Activated CD4-positive, CD25-positive, alpha-beta regulatory T cell (primary cell): ENCODE measurements around the gene TBC1D30.
"Not testable (repeated sequence)": the region's sequence is repeated elsewhere in the genome, so short reads cannot be mapped to it uniquely, and the experiment has no call there.

ENCODE experiments used
- DNase-seq, 4 experiments: peaks; one replicate each; lab custom pipeline; 2025; lab: John Stamatoyannopoulos, UW

TBC1D30 gene, protein sequence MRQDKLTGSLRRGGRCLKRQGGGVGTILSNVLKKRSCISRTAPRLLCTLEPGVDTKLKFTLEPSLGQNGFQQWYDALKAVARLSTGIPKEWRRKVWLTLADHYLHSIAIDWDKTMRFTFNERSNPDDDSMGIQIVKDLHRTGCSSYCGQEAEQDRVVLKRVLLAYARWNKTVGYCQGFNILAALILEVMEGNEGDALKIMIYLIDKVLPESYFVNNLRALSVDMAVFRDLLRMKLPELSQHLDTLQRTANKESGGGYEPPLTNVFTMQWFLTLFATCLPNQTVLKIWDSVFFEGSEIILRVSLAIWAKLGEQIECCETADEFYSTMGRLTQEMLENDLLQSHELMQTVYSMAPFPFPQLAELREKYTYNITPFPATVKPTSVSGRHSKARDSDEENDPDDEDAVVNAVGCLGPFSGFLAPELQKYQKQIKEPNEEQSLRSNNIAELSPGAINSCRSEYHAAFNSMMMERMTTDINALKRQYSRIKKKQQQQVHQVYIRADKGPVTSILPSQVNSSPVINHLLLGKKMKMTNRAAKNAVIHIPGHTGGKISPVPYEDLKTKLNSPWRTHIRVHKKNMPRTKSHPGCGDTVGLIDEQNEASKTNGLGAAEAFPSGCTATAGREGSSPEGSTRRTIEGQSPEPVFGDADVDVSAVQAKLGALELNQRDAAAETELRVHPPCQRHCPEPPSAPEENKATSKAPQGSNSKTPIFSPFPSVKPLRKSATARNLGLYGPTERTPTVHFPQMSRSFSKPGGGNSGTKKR

DNA sequence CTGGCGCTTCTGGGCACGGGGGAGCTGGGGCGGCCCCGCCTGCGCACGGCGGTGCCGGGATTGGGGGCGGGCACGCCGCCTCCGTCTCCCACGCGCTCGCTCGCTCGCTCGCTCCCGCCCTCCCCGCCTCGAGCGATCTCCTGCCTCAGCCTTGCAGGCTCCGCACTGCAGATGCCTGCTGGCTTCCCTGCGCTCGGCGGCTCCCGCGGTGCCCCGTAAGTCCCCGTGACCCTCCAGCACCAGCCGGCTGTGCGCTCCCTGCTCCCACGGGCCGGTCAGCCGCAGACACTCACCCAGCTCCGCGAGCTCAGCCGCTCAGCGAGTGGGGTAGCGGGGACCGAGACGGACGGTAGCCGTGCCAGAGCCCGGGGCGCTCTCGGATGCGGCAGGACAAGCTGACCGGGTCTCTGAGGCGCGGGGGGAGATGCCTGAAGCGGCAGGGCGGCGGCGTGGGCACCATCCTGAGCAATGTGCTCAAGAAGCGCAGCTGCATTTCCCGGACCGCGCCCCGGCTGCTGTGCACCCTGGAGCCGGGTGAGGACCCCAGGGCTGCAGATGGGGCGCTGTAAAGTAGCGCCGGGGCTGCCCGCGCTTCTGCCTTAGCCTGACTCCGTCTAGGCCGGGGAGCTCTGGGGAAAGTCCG lies at the start of gene TBC1D30:
Gene TBC1D30 (plus strand): TSS at position 148 of the 643 bp plus-strand sequence. CDS start 233 bp downstream, at position 381.
- no peak for DNase-seq

DNA sequence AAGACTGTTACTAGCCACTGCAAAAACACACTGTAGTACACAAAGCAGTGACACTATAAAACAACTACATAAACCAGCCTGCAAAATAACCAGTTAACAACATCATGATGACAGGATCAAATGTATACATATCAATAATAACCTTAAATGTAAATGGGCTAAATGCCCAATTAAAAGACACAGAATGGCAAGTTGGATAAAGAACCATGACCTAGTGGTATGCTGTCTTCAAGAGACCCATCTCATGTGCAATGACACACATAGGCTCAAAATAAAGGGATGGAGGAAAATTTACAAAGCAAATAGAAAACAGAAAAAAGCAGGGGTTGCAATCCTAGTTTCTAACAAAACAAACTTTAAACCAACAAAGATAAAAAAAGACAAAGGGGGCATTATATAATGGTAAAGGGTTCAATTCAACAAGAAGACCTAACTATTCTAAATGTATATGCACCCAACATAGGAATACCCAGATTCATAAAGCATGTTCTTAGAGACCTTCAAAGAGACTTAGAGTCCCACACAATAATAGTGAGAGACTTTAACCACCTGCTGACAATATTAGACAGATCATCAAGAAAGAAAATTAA lies 49.2 kb upstream of the TBC1D30 start:
- DNase-seq: not testable (repeated sequence)

DNA sequence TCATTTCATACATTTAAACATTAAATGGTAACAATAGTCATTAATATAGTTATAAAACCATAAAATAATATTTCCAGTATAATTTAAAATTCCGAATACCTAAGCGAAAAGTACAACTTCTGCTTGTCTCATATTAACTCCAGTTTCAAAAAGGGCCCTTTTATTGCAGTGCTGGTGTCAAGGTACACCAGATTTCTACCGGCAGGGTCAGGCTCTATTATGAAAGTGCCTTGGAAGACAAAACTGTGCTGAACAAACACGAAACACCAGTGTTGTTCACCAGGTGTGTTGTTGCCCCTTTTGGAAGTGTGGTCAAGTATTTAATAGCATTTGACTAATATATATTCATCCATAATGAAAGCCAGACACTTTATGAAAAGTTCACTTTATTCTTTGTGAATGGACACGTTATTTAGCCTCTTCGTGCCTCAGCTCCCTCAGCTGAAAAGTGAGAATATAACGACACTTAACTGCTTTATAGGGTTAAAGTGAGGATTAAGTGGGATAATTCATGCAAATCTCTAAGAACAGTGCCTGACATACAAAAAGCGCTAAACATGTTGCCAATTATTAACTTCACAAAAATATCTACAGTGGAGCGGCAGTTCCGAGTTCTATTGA lies 45.0 kb upstream of the TBC1D30 start:
- no peak for DNase-seq

DNA sequence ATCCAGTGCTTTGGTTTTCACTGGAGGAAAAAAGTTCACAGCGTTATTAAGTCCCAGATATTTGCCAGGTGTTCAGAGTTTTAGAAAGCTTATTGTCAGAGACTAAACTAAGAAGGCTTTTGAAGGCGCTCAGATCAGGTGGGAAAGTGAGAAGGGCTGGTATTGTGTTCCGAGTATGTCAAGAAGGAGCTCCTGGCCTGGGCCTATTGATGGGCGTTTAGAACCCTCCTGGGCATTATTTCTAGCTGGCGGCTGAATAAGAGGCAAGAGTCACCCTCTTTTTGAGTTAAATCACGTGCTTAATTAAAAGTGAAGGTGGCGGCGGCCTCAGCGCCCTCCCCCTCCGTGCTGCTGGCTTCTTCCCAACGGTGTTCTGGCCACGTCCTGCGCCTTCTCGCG lies 44.3 kb upstream of the TBC1D30 start:
- no peak for DNase-seq

DNA sequence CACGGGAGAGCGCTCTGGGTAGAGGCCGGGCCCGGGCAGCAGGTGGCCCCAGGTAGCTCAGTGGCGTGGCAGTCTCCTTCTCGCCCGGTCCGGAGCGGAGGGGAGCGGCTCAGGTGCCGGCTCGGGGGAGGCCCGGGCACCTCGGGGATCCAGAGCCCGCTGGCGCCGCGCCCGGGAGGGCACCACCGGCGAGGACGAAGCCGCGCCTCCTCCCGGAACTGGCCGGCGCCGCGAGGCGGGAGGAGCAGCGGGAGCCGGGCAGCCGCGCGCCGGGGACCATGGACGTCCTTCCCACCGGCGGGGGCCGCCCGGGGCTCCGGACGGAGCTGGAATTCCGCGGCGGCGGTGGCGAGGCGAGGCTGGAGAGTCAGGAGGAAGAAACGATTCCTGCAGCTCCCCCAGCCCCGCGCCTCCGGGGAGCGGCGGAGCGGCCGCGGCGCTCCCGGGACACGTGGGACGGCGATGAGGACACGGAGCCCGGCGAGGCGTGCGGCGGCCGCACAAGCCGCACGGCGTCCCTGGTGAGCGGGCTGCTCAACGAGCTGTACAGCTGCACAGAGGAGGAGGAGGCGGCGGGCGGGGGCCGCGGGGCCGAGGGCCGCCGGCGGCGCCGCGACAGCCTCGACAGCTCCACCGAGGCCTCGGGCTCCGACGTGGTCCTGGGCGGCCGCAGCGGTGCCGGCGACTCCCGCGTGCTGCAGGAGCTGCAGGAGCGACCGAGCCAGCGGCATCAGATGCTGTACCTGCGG lies 43.7 kb upstream of the TBC1D30 start:
- DNase-seq: no peak

DNA sequence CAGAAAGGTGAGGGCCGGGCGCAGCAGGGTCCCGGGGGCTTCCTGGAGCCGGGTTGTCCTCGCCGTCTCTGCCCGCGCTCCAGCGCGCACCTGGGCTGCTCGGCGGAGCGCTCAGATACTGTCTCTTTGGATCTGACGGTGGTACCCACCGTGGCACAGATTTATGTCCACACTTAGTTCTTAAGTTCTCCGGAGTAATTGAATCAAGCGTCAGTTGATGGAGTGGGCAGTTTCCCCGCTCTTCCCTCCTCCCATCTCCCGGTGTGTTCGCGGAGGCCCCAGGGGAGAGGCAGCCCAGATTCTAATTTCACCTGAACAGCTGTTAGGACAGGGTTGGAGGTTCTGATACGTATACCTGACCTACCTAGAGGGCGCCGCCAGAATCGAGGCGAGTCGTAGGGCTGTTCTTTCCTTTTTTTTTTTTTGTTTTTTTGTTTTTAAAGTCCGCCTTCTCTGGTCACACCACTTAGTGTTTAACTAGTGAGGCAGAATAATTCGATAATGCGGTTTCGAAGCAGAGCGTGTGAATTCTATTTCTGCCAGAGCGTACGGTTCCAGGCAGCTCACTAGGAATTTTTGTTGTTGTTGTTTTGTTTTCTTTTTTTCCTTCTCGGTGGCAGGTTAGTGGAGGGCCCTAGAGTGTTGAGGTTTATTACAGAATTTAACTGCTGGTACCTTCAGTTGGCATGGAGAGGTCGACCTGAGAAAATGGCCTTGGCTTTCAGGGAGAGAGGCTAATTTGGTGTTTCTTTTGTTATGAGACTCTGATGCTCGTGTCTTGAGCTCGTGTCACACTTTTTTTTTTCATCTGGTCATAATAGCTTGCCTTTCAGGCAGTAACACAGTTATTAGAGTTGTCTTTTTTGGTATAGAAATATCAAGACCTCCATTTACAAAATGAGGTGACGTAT lies 42.9 kb upstream of the TBC1D30 start:
- DNase-seq: no peak

DNA sequence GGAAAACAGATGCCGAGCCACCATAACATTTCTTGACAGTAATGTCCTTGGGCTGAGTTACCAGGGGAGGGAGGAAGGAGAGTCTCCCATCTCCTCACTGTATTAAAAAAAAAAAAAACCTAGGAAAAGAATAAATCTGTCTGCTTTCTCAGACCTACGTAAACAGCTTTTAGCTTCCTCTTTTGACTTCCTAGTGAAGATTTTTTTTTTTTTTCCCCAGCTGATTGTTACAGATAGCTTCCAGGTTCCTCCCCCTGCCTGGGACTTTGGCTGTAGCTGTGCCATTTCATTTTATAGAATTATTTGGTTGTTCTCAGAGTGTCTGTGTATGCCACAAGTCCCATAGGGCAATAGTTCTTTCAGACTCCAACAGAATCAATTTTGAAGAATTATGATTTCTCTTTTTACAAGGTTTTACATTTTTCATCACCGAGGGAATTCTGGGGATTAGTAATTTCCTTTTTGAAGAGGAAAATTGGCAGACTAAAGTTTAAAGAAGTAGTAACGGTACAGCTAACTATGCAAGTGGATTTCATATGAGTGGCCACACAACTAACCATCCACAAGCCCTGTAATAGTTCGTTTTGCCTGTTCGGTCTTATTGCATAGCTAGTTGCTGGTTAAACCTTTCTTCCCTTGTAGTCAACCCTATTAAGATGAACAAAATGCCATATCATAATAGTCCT lies 42.1 kb upstream of the TBC1D30 start:
- DNase-seq: no peak

DNA sequence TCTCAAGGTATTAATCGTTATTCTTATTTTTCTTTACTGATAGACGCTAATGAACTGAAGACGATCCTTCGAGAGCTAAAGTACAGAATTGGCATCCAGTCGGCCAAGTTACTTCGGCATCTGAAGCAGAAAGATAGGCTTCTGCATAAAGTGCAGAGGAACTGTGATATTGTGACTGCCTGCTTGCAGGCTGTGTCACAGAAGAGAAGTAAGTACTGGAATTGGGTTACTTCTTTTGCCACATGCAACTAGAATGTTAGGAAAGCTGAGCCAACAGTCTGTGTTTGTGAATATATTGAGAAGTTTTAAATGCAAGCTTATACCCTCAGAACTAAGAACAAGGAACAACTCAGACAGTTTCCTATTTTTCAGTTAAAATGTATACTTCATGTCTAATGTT lies 38.6 kb upstream of the TBC1D30 start:
- no peak for DNase-seq

DNA sequence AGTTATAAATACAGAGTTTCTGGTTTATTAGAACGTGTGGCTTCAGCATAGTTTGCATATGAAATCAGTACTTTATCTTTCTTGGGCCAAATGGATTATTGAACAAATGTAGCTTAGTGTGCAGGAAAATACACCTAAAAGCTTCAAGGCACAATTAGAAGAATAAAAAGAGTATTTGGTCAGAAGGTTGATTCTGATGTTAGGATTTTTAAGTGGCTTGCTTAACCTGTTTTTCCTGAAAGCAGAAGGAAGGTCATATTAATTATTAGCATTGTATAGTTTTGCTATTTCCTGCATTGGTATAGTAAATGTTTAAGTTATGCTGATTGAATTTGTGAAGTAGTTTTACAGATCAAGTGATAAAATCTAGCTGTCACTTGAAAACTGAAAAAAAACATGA lies 34.3 kb upstream of the TBC1D30 start:
- no peak for DNase-seq

DNA sequence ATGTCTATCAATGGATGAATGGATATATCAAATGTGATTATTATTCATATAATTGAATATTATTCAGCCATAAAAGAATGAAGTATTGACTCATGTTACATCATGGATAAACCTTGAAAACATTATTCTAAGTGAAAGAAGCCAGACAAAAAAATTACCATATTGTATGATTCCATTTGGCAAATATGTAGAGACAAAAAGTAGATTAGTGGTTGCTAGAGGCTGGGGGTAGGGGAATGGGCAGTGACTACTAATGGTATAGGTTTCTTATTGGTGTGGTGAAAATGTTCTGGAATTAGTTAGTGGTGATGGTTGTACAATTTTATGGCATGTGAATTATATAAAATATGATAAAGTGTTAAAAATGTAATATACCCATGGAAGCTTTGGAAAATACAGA lies 33.4 kb upstream of the TBC1D30 start:
- DNase-seq: no peak

DNA sequence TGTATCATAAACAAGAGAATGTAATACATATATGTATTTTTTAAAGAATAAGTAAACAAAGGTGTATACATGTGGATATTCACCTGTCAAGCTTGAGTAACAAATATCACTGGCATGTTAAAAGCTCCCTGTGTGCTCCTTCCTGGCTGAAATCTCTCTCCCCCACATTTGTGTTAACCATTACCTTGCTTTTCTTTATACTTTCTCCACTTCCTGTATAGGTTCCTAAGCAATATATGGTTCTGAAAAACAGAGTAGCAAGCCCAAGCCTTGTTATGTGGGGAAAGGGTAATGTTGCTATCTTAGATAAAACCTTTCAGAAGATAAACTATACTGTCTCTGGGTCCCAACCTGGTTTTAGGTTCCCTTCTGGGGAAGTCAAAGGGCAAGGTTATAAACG lies 32.3 kb upstream of the TBC1D30 start:
- no peak for DNase-seq

DNA sequence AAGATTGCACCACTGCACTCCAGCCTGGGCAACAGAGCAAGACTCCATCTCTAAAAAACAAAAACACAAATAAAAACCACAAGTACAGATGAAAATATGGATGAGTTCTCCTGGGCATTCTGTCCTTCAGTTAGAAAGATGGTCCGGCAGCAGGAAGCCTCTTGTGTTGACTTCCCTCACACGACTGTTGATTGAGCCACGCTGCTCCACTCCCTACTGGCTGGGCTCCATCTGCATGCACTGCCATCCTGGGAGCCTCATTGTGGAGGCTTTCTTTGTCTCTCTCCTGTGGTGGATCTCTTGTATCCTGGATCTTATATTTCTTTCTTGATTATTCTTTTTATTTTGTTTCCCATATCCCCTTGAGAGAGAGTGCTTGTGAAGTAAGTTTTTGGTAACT lies 30.8 kb upstream of the TBC1D30 start:
- DNase-seq: no peak

DNA sequence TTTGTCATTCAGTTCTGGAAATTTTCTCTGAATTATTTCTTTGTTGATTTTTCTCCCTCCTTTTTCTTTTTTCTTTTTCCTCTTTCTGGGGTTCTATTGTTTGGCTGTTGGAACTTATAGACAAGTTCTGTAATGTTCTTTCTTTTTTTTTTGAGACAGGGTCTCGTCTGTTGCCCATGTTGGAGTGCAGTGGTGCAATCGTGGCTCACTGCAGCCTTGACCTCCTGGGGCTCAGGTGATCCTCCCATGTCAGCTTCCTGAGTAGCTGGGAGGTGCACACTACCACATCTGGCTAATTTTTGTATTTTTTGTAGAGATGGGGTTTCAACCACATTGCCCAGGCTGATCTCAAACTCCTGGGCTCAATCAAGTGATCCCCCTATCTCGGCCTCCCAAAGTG lies 30.1 kb upstream of the TBC1D30 start:
- no peak for DNase-seq

DNA sequence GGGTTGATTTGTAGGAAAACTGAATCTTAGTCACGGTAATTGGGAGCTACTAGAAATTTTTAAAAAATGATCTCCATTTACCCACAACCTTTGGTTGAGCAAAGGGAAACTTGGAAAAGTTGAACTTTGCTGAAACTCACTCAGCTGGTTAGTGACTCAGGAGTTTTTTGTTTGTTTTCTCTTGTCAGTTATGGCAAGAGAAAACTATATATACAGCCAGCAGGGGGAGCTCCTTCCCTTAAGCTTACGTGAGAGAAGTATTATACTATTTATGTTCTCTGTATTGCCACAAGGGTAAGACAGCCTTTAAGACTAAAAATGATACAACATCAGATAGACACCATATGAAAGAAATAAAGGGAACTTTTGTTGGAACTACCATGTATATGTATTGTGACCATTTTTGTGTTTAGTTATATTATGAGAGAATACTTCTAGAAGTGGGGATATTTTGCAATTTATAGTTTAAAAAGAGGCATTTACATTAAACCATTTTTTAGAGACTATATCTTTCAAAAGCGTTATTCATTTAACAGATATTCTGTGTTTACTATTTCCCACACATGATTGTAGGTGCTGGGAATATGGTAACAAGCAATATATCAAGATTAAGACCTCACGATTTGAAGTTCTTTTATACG lies 28.1 kb upstream of the TBC1D30 start:
- peak; percentile 21 to 36 (median 24) for DNase-seq

DNA sequence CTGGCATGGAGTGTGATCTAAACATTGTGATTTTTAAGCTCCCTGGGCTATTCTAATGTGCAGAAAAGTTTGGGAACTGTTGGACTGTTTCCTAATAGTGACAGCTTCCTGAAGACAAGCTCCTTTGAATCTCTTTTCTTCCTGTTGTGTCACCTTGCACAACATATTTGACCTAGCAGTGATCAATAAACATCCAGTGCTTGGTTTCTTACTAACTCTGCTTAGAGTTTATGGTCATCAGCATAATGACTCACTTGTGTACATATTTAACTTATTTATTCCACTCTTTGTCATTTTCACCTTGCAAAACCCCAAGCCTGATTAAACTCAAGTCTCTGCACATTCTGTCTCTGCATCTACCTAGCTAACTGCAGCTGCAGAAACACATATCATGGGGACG lies 27.3 kb upstream of the TBC1D30 start:
- DNase-seq: no peak

DNA sequence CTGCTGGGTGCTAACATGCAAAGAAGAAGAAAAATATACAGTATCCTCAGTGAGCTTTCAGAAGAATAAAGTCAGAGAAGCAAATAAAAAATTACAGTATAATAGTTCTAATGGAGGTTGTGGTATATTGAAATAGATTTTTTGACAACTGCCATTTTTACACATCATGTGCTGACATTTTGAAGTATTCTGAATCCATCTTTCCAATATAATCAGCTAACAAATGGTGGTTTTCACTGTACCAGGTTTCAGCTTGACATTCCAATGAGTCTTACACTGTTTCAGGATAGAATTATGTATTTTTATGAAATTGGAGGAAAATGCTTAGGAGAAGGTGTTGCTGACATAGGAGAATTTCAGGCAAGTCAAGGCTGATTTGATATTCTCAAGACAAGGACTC lies 26.3 kb upstream of the TBC1D30 start:
- no peak for DNase-seq

DNA sequence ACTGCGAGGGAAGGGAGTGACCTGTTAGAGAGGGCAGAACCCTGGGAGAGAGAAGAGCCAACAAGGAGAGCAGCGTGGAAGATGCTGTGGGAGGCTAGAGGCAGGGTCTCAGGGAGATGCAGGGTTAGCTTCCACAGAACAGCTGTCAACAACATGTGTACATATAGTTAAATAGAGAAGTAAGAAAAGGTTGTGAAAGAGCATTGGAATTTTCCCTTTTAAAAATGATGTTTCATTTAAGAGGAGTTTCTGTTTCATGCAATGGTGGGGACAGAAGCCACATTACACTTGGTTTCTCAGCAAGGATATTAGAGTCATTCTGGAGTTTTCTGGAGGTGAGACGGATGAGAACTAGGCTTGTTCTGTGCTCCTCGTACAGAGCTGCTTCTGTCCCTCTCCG lies 23.8 kb upstream of the TBC1D30 start:
- no peak for DNase-seq

DNA sequence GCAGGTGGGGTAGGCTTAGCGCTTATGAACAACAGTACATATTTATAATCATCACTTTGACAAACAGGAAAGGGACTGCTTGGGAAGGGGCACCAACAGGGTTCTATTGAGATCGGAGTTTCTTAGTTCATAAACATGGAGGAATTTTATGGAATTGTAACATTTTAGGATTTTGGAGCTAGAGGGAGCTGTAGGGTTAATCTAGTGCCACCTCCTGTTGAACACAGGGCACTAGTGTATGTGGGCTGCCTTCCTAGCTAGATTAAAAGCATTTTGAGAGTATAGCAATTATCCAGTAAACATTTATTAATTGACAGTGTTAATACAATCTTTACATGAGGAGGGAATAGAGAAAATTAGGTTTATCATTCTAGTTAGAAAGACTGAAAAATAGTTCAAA lies 23.1 kb upstream of the TBC1D30 start:
- no peak for DNase-seq

DNA sequence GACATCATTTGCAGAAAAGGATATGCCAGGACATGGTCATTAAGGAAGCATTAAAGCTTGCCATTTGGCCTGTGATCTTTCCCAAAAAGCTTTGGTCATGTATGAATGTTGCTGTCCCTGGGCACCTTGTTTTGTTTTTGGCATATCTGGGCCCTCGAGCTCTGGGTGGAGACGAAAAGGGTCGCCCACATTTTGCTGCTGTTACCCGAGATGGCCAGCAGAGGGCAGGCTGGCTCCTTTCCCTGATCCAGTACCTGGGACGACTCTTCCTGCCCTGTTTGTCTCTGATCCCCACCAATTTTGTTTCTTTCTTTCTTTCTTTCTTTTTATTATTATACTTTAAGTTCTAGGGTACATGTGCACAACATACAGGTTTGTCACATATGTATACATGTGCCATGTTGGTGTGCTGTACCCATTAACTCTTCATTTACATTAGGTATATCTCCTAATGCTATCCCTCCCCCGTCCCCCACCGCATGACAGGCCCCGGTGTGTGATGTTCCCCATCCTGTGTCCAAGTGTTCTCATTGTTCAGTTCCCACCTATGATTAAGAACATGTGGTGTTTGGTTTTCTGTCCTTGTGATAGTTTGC lies 22.2 kb upstream of the TBC1D30 start:
- DNase-seq: peak in 2 of 4 experiments; percentile 15 to 28
